Neural progenitor cell (in vitro differentiated cells): ENCODE data around the gene SPDYE1. TPM values are rescaled to one million over a fixed set of nuclear protein-coding genes. Genes with fewer than 3 reads are reported as not detected.
A peak's percentile ranks its signal among the peaks of the same experiment; 100 is the strongest.
"Not testable (repeated sequence)": the region's sequence is repeated elsewhere in the genome, so short reads cannot be mapped to it uniquely, and the experiment has no call there.

Experiments used
- DNase-seq: peaks from one replicate; pipeline ENCODE4 v3.0.0-alpha.2; 2016; ENCODE audit warnings: low spot score
- H2AFZ ChIP-seq: fragments of 200-600 bp; sonication (generic); replicated peaks from 2 replicates; pipeline ENCODE4 v1.6.1; 2016; ENCODE audit warnings: antibody characterized with exemption
- H3F3A ChIP-seq: fragments of 200-600 bp; sonication (generic); 2 replicates; pipeline ENCODE4 v1.6.1; 2016; ENCODE audit warnings: antibody characterized with exemption, low read depth
- H3K27ac ChIP-seq: fragments of 200-600 bp; sonication (generic); 2 replicates; pipeline ENCODE4 v1.5.1; 2016; ENCODE audit warnings: mild to moderate bottlenecking
- H3K27me3 ChIP-seq: fragments of 200-600 bp; sonication (generic); 2 replicates; pipeline ENCODE4 v1.6.1; 2016; ENCODE audit warnings: mild to moderate bottlenecking, moderate library complexity
- H3K36me3 ChIP-seq: fragments of 200-600 bp; sonication (generic); 2 replicates; pipeline ENCODE4 v1.5.1; 2016
- H3K4me1 ChIP-seq: fragments of 200-600 bp; sonication (generic); 2 replicates; pipeline ENCODE4 v1.6.1; 2016; ENCODE audit warnings: mixed run types
- H3K4me2 ChIP-seq: fragments of 200-600 bp; sonication (generic); 2 replicates; pipeline ENCODE4 v1.6.1; 2016
- H3K4me3 ChIP-seq: fragments of 200-600 bp; sonication (generic); 2 replicates; pipeline ENCODE4 v1.5.1; 2016
- H3K79me2 ChIP-seq: fragments of 200-600 bp; sonication (generic); 2 replicates; pipeline ENCODE4 v1.6.1; 2016; ENCODE audit warnings: low read depth
- H3K9ac ChIP-seq: fragments of 200-600 bp; sonication (generic); 2 replicates; pipeline ENCODE4 v1.6.1; 2016
- H3K9me3 ChIP-seq: fragments of 200-600 bp; sonication (generic); 2 replicates; pipeline ENCODE4 v1.5.1; 2016; ENCODE audit warnings: low read depth
- H4K20me1 ChIP-seq: fragments of 200-600 bp; sonication (generic); 2 replicates; pipeline ENCODE4 v1.6.1; 2016; ENCODE audit warnings: low read depth
- H3K27ac Mint-ChIP-seq: 3 replicates; pipeline ENCODE4 v1.8.0; 2021; ENCODE audit warnings: mixed read lengths
- H3K27me3 Mint-ChIP-seq: 2 replicates; pipeline ENCODE4 v1.8.0; 2022; ENCODE audit warnings: low read depth, mild to moderate bottlenecking, inconsistent platforms, moderate library complexity, mixed read lengths; ENCODE audit not compliant: insufficient read depth
- H3K36me3 Mint-ChIP-seq: 3 replicates; pipeline ENCODE4 v1.8.0; 2021; ENCODE audit warnings: mixed read lengths
- H3K4me1 Mint-ChIP-seq: 3 replicates; pipeline ENCODE4 v1.8.0; 2021; ENCODE audit warnings: mixed read lengths
- H3K4me3 Mint-ChIP-seq: 3 replicates; pipeline ENCODE4 v1.8.0; 2021; ENCODE audit warnings: mild to moderate bottlenecking, moderate library complexity, mixed read lengths
- H3K9me3 Mint-ChIP-seq: 3 replicates; pipeline ENCODE4 v1.8.0; 2020; ENCODE audit warnings: mixed read lengths
- CTCF ChIP-seq: fragments of 200-600 bp; sonication (generic); IDR thresholded peaks from 2 replicates; pipeline ENCODE4 v1.5.1; 2017; ENCODE audit warnings: antibody characterized with exemption, mild to moderate bottlenecking
- EZH2 ChIP-seq: fragments of 200-600 bp; sonication (generic); IDR thresholded peaks from 2 replicates; pipeline ENCODE4 v1.6.1; 2017; ENCODE audit warnings: antibody characterized with exemption, mild to moderate bottlenecking, moderate library complexity
- EZH2phosphoT487 ChIP-seq: fragments of 200-600 bp; sonication (generic); IDR thresholded peaks from 2 replicates; pipeline ENCODE4 v1.6.1; 2017; ENCODE audit warnings: antibody characterized with exemption
- total RNA-seq: library from RNA; depleted of rRNA; stranded (reverse); fragments of >200 nt; gene quantifications from 2 replicates; pipeline ENCODE4 v1.2.3, GENCODE V29; 2015; ENCODE audit warnings: low replicate concordance

Gene SPDYE1
- total RNA-seq, 1 donor from 2014 or later, result not detected

GRCh38 chr7:44040493-44040891 lies 42.8 kb downstream of the SPDYE1 start:
- H3K4me1 ChIP-seq, H3K27ac ChIP-seq, H3K36me3 ChIP-seq, H3K4me3 Mint-ChIP-seq, H3K9ac ChIP-seq, H3K27ac Mint-ChIP-seq, H3K36me3 Mint-ChIP-seq, H4K20me1 ChIP-seq, H3K79me2 ChIP-seq, H3K9me3 ChIP-seq, H3K9me3 Mint-ChIP-seq: not testable (repeated sequence)
- DNase-seq, result peak; percentile 20
- peak overlapping the region; percentile 72 for H3K4me2 ChIP-seq
- H2AFZ ChIP-seq, result peak overlapping the region; percentile 50
- TF ChIP-seq EZH2, result peak; percentile 54
- peaks cover 45% of the 10 kb centered on the region for H3K27me3 ChIP-seq
- peaks cover 13% of the 10 kb centered on the region for H3K4me1 Mint-ChIP-seq
- H3K27me3 Mint-ChIP-seq, result peaks cover 18% of the 10 kb centered on the region
- H3K4me3 ChIP-seq, result peak overlapping the region; percentile 42
- peaks cover 19% of the 10 kb centered on the region for H3F3A ChIP-seq

- Histone ChIP-seq H3K36me3 (no peaks in the 10 kb centered on the region), H4K20me1 (peaks cover 6% of the 10 kb centered on the region), H3K79me2 (peaks cover 26% of the 10 kb centered on the region), H3K9me3 (no peaks in the 10 kb centered on the region), H3F3A (peaks cover 19% of the 10 kb centered on the region), H3K27me3 (peaks cover 45% of the 10 kb centered on the region), H3K4me3 (no peak overlapping the region), H3K4me1 (peaks cover 8% of the 10 kb centered on the region), H3K27ac (no peak overlapping the region), H3K9ac (no peak overlapping the region), H2AFZ (no peak overlapping the region), H3K4me2 (no peak overlapping the region)
- Mint-ChIP-seq H3K9me3 (no peaks in the 10 kb centered on the region), H3K4me3 (no peak overlapping the region), H3K36me3 (peaks cover 5% of the 10 kb centered on the region), H3K27me3 (peaks cover 19% of the 10 kb centered on the region), H3K4me1 (peaks cover 29% of the 10 kb centered on the region), H3K27ac (no peak overlapping the region)
- TF ChIP-seq EZH2, result no peak
- no peak for DNase-seq
Measured at GRCh38 chr7:44042221-44042620, 44.5 kb downstream of the SPDYE1 start.

DNA sequence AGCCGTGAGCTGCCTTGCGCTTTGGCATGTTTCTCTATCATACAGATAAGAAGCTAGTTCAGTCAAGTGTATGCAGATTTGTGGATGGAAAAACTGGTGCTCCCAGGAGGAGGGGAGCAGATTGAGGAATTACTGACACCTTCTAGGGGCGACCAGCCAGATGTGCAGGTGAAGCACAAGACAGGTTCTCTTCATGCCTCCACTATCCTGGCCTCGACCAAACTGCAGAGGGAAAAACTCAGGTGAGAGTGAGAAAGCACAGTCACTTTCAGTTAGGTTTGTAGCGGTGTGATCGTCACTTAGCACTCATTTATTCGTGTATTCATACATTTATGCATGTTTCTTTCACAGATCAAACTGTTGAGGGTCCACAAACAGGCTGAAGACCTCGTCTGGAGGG lies 46.2 kb downstream of the SPDYE1 start:
- no peak overlapping the region for H3K27ac ChIP-seq
- TF ChIP-seq CTCF, result no peak
- TF ChIP-seq EZH2, result no peak
- no peak for TF ChIP-seq EZH2phosphoT487
- H4K20me1 ChIP-seq, result peaks cover 14% of the 10 kb centered on the region
- H3F3A ChIP-seq, result peaks cover 19% of the 10 kb centered on the region
- peaks cover 38% of the 10 kb centered on the region for H3K27me3 ChIP-seq
- peaks cover 8% of the 10 kb centered on the region for H3K4me1 ChIP-seq
- H3K9ac ChIP-seq, result no peak overlapping the region
- H3K4me3 Mint-ChIP-seq, result peak overlapping the region; percentile 96
- H3K9me3 ChIP-seq, result no peaks in the 10 kb centered on the region
- peaks cover 29% of the 10 kb centered on the region for H3K4me1 Mint-ChIP-seq
- peak overlapping the region; percentile 79 for H2AFZ ChIP-seq
- no peaks in the 10 kb centered on the region for H3K36me3 ChIP-seq
- peak overlapping the region; percentile 98 for H3K4me2 ChIP-seq
- no peak for DNase-seq
- peaks cover 40% of the 10 kb centered on the region for H3K79me2 ChIP-seq
- peak overlapping the region; percentile 86 for H3K4me3 ChIP-seq
- peaks cover 7% of the 10 kb centered on the region for H3K36me3 Mint-ChIP-seq
- H3K27ac Mint-ChIP-seq, result peak overlapping the region; percentile 51
- H3K9me3 Mint-ChIP-seq, result no peaks in the 10 kb centered on the region
- peaks cover 19% of the 10 kb centered on the region for H3K27me3 Mint-ChIP-seq

DNA sequence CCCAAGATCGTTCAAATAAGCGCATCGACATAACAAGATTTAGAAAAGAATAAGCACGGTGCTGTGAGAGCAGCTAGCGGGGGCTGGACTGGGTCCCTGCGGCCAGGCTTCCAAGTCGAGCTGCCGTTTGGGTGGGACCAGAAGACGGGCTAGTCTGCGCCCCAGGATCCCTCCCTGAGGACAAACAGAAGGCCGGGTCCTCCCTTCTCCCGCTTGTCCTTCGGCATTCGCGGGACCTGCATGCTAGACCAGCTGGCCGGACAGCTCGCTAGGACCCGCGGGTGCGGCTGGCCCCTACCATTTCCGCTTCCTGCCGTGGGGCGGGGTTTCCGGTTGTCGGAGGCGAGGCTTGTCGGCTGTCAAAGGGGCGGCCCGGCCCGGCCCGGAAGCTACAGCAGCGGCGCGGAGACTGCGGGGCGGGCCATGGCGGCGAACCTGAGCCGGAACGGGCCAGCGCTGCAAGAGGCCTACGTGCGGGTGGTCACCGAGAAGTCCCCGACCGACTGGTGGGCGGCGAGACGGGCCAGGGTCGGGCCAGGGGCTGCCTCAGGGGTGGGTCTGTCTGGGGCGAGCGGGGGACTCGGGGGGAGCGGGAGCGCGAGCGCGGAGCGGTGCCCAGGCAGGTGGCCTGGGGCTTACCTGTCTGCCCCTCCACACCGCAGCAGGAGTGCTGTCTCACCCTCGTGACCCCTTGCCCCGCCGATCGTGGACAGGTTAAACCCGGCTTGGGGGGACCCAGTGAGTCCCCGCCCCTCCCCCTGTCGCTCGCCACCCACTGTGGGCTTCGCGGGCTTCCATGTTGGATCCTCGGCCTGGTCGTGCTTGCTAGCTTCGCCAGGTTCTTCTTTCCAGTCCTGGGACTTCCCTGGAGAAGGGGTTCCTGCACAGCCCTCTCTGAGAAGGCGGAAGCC lies 46.9 kb downstream of the SPDYE1 start, which contains the start of gene DBNL:
Gene DBNL (plus strand): TSS at position 388 of the 911 bp plus-strand sequence. CDS start 36 bp downstream, at position 424.
- peak within 1 kb of the TSS; percentile 79 for H2AFZ ChIP-seq
- peaks cover 35% of the 10 kb centered on the region for H3K27me3 ChIP-seq
- H3K27ac Mint-ChIP-seq, result peak within 1 kb of the TSS; percentile 51
- peaks cover 26% of the 10 kb centered on the region for H3K4me1 Mint-ChIP-seq
- H3K36me3 Mint-ChIP-seq, result peaks cover 7% of the 10 kb centered on the region
- H3K9ac ChIP-seq, result peak within 1 kb of the TSS; percentile 74
- no peaks in the 10 kb centered on the region for H3K9me3 ChIP-seq
- no peak within 1 kb of the TSS for H3K27ac ChIP-seq
- H3F3A ChIP-seq, result peaks cover 19% of the 10 kb centered on the region
- TF ChIP-seq CTCF, result no peak
- no peak for TF ChIP-seq EZH2
- no peak for TF ChIP-seq EZH2phosphoT487
- peaks cover 41% of the 10 kb centered on the region for H3K79me2 ChIP-seq
- peaks cover 8% of the 10 kb centered on the region for H3K4me1 ChIP-seq
- H3K4me3 Mint-ChIP-seq, result peak within 1 kb of the TSS; percentile 96
- peaks cover 15% of the 10 kb centered on the region for H3K27me3 Mint-ChIP-seq
- no peaks in the 10 kb centered on the region for H3K9me3 Mint-ChIP-seq
- peak; percentile 94 for DNase-seq
- H3K4me3 ChIP-seq, result peak within 1 kb of the TSS; percentile 86
- peaks cover 17% of the 10 kb centered on the region for H4K20me1 ChIP-seq
- H3K4me2 ChIP-seq, result peak within 1 kb of the TSS; percentile 98
- H3K36me3 ChIP-seq, result no peaks in the 10 kb centered on the region
